PC-3 (cell line): ENCODE data around the gene LEP. TPM values are rescaled to one million over a fixed set of nuclear protein-coding genes. Genes with fewer than 3 reads are reported as not detected.

Experiments
- ATAC-seq: fragments of 200-7000 bp; cut with Tn5 transposase; 2 replicates; pipeline ENCODE4 v1.9.1; 2020; ENCODE audit warnings: mild to moderate bottlenecking, moderate library complexity
- BruUV-seq: library from RNA; stranded (reverse); fragments of 400-500 nt; replicated peaks from 2 replicates; lab custom pipeline; 2021; lab: Mats Ljungman, UMichigan
- CTCF ChIA-PET: fragments of 300-600 bp; sonication (Branson Sonifier 250); formaldehyde crosslinking; loops from one replicate; lab custom pipeline; 2022; ENCODE audit warnings: antibody characterized with exemption; lab: Charles Lee
- POLR2A ChIA-PET: fragments of 300-600 bp; sonication (Branson Sonifier 250); formaldehyde crosslinking; loops from one replicate; lab custom pipeline; 2022; ENCODE audit warnings: antibody characterized with exemption; ENCODE audit not compliant: unreplicated experiment; lab: Charles Lee
- DNase-seq: peaks from one replicate; pipeline ENCODE4 v3.0.0-alpha.2; 2015
- H2AFZ ChIP-seq: fragments of 300-600 bp; sonication (generic); 2 replicates; pipeline ENCODE4 v1.6.0; 2016; ENCODE audit warnings: antibody characterized with exemption, low read length
- H3F3A ChIP-seq: fragments of 300-600 bp; sonication (generic); one replicate; pipeline ENCODE4 v1.6.0; 2017; ENCODE audit warnings: antibody characterized with exemption, low read length, control low read depth, mild to moderate bottlenecking; ENCODE audit not compliant: unreplicated experiment
- H3K27ac ChIP-seq: fragments of 300-600 bp; sonication (generic); 2 replicates; pipeline ENCODE4 v1.5.1; 2016; ENCODE audit warnings: mild to moderate bottlenecking, low read length
- H3K27me3 ChIP-seq: fragments of 300-600 bp; sonication (generic); 2 replicates; pipeline ENCODE4 v1.6.1; 2016; ENCODE audit warnings: low read length, mixed read lengths
- H3K36me3 ChIP-seq: fragments of 300-600 bp; sonication (generic); 2 replicates; pipeline ENCODE4 v1.6.1; 2016; ENCODE audit warnings: low read depth, mixed run types, low read length, mixed read lengths
- H3K4me1 ChIP-seq: fragments of 300-600 bp; sonication (generic); 2 replicates; pipeline ENCODE4 v1.5.1; 2016; ENCODE audit warnings: low read length; ENCODE audit not compliant: insufficient read depth
- H3K4me2 ChIP-seq: fragments of 300-600 bp; sonication (generic); 2 replicates; pipeline ENCODE4 v1.6.0; 2016; ENCODE audit warnings: low read length
- H3K4me3 ChIP-seq: fragments of 300-600 bp; sonication (generic); 2 replicates; pipeline ENCODE4 v1.5.1; 2016; ENCODE audit warnings: mild to moderate bottlenecking, low read length, mixed read lengths
- H3K79me2 ChIP-seq: fragments of 300-600 bp; sonication (generic); 2 replicates; pipeline ENCODE4 v1.6.1; 2017; ENCODE audit warnings: low read length, mixed read lengths
- H3K9ac ChIP-seq: fragments of 300-600 bp; sonication (generic); 2 replicates; pipeline ENCODE4 v1.6.0; 2016; ENCODE audit warnings: mild to moderate bottlenecking, low read length
- H3K9me2 ChIP-seq: fragments of 300-600 bp; sonication (generic); replicated peaks from 2 replicates; pipeline ENCODE4 v1.6.1; 2016; ENCODE audit warnings: mixed run types, low read length, mixed read lengths
- H3K9me3 ChIP-seq: fragments of 300-600 bp; sonication (generic); 2 replicates; pipeline ENCODE4 v1.6.1; 2016; ENCODE audit warnings: low read length, mixed read lengths
- H4K20me1 ChIP-seq: fragments of 300-600 bp; sonication (generic); 2 replicates; pipeline ENCODE4 v1.6.1; 2016; ENCODE audit warnings: low read length, mixed read lengths
- EZH2 ChIP-seq: fragments of 300-600 bp; sonication (generic); IDR thresholded peaks from one replicate; pipeline ENCODE4 v1.6.1; 2017; ENCODE audit warnings: antibody characterized with exemption, mild to moderate bottlenecking, low read length; ENCODE audit not compliant: unreplicated experiment
- EZH2phosphoT487 ChIP-seq: fragments of 300-600 bp; sonication (generic); IDR thresholded peaks from 2 replicates; pipeline ENCODE4 v1.6.1; 2018; ENCODE audit warnings: mild to moderate bottlenecking, antibody characterized with exemption, low read length, borderline replicate concordance
- intact Hi-C: fragments of 100-400 bp; cut with micrococcal nuclease; formaldehyde crosslinking; loops from 2 replicates; pipeline ENCODE4 v1.9.0; 2023
- total RNA-seq: library from RNA; depleted of rRNA; stranded (reverse); fragments of >200 nt; gene quantifications from 2 replicates; pipeline ENCODE4 v1.2.3, GENCODE V29; 2014
- TF ChIP-seq, protein P1 (sequence below): fragments of 300-600 bp; sonication (generic); conservative IDR thresholded peaks from 2 replicates; pipeline ENCODE4 v1.5.1; 2017; ENCODE audit warnings: antibody characterized with exemption, low read depth, mild to moderate bottlenecking, low read length

LEP gene
- total RNA-seq, 1 experiment from 2014 or later = not detected

DNA sequence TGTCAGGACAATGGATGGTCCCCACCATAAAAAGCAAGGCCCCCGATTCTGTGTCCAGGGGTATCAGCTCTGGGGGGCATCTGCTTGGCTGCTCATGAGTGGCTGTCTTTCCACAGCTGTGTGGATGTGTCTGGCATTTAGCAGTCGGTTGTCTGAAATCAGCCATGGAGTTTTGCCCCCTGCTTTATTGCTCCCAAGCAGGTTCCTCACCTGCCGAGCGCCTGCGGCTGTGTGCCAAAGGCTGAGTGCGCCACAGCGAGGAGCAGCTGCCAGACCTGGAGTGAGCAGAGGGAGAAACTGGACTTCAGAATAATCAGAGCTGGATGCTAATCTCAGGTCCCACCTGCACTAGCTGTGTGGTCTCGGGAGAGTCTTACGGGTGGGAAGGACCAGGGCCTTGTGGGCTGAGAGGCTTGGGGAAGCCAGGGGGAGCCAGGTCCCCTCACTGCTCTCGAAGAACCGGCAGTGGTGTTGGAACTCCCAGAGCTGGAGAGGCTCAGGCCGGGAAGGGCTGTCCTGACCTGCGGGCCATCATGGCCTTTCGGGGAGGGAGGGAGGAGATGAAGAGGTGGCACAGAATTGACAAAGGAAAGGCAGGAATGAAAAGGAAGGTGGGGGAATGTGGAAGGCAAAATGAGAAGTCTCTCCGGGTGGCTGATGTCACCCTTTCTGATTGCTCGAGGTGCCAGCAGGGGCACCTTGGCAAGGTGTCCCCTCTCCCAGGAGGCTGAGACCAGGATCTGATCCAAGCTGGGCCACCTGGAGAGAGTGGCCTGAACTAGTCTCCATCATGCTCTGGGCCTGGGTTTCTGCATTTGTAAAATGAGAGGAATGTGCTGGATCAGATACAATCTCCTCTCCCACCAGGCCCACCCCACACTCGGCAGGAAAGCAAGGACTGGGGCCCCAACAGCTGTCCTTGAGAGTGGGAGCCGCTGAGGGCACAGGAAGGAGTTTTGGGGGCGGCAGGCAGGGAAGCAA lies 30.2 kb upstream of the LEP start:
- Histone ChIP-seq H3K9ac (no peak overlapping the region), H3F3A (no peaks in the 10 kb centered on the region), H3K79me2 (no peaks in the 10 kb centered on the region), H3K9me3 (no peaks in the 10 kb centered on the region), H3K27ac (no peak overlapping the region), H3K4me1 (peaks cover 14% of the 10 kb centered on the region), H3K9me2 (no peaks in the 10 kb centered on the region), H2AFZ (no peak overlapping the region), H3K4me3 (no peak overlapping the region), H3K4me2 (no peak overlapping the region; the same call in 1 of the 2 replicates), H4K20me1 (no peaks in the 10 kb centered on the region), H3K27me3 (no peaks in the 10 kb centered on the region), H3K36me3 (no peaks in the 10 kb centered on the region)
- ChIA-PET POLR2A (no interaction called here), CTCF (interaction anchor here (0.5 to 0.8 kb wide), 2 partner anchors 26 to 46 kb away, joined by 3 to 4 read pairs; no protein-coding TSS in a partner anchor)
- DNase-seq (peak; percentile 42), ATAC-seq (no peak)
- TF ChIP-seq EZH2 (no peak), EZH2phosphoT487 (no peak)
- TF ChIP-seq, protein P1, sequence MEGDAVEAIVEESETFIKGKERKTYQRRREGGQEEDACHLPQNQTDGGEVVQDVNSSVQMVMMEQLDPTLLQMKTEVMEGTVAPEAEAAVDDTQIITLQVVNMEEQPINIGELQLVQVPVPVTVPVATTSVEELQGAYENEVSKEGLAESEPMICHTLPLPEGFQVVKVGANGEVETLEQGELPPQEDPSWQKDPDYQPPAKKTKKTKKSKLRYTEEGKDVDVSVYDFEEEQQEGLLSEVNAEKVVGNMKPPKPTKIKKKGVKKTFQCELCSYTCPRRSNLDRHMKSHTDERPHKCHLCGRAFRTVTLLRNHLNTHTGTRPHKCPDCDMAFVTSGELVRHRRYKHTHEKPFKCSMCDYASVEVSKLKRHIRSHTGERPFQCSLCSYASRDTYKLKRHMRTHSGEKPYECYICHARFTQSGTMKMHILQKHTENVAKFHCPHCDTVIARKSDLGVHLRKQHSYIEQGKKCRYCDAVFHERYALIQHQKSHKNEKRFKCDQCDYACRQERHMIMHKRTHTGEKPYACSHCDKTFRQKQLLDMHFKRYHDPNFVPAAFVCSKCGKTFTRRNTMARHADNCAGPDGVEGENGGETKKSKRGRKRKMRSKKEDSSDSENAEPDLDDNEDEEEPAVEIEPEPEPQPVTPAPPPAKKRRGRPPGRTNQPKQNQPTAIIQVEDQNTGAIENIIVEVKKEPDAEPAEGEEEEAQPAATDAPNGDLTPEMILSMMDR = no peak
- no TSS peak for BruUV-seq
- intact Hi-C loops = loop anchor here (5.0 kb wide), 1 partner anchor 1409 kb away; no protein-coding TSS in a partner anchor

DNA sequence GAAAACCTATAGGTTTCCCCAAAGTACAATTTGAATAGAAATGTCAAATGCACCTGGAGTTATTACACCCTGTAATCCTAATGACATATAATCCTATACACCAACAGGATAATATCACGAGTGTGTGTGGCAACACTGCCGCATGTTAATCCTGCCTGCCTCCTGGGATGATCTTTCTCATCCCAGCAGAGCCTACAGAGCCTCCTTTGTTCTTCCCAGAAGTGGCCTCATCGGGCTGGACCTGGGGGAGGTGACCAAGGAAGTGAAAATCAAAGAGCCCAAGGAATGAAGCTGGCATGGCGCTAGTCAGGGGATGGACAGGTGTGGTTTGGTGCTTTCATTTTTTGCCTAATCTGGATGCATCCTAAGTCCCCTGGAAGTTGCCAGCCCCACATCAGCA lies 29.5 kb upstream of the LEP start:
- Histone ChIP-seq H4K20me1 (no peaks in the 10 kb centered on the region), H3K27ac (no peak overlapping the region), H3K36me3 (no peaks in the 10 kb centered on the region), H3K4me2 (no peak overlapping the region), H3F3A (no peaks in the 10 kb centered on the region), H3K4me1 (peaks cover 14% of the 10 kb centered on the region), H3K9me3 (no peaks in the 10 kb centered on the region), H3K9me2 (no peaks in the 10 kb centered on the region), H2AFZ (no peak overlapping the region), H3K79me2 (no peaks in the 10 kb centered on the region), H3K4me3 (no peak overlapping the region), H3K27me3 (no peaks in the 10 kb centered on the region), H3K9ac (no peak overlapping the region)
- POLR2A ChIA-PET = no interaction called here
- TF ChIP-seq EZH2 = no peak
- TF ChIP-seq, protein P1 = no peak
- no peak for TF ChIP-seq EZH2phosphoT487
- intact Hi-C loops = loop anchor here (5.0 kb wide), 1 partner anchor 1409 kb away; no protein-coding TSS in a partner anchor
- no TSS peak for BruUV-seq
- DNase-seq (no peak), ATAC-seq (no peak)
- CTCF ChIA-PET = no interaction called here
